GM19468 (cell line): ENCODE results near the gene LCOR.
"Not testable (repeated sequence)": the region's sequence is repeated elsewhere in the genome, so short reads cannot be mapped to it uniquely, and the experiment has no call there.

Experiments used
- ATAC-seq: cut with Tn5 transposase; IDR thresholded peaks from one replicate; pipeline ENCODE4 v1.9.1; 2021; ENCODE audit warnings: mild to moderate bottlenecking, moderate library complexity, moderate number of reproducible peaks; ENCODE audit not compliant: unreplicated experiment; ENCODE audit errors: extremely low read depth

LCOR gene

GRCh38 chr10:96835899-96836298 is 3.8 kb downstream of the LCOR start:
- no peak for ATAC-seq

GRCh38 chr10:96838529-96838928 is 6.4 kb downstream of the LCOR start:
- ATAC-seq: no peak

- ATAC-seq: no peak
Observed at GRCh38 chr10:96840841-96841518, 8.9 kb downstream of the LCOR start.

GRCh38 chr10:96842896-96843723 is 11.0 kb downstream of the LCOR start:
- ATAC-seq: no peak

- ATAC-seq: no peak
Observed at GRCh38 chr10:96843823-96844222, 11.7 kb downstream of the LCOR start.

GRCh38 chr10:96846395-96846794 is 14.3 kb downstream of the LCOR start:
- ATAC-seq: no peak

GRCh38 chr10:96846926-96847325 is 14.8 kb downstream of the LCOR start:
- no peak for ATAC-seq

- ATAC-seq: not testable (repeated sequence)
Observed at GRCh38 chr10:96847356-96847755, 15.3 kb downstream of the LCOR start.

GRCh38 chr10:96850113-96850512 is 18.0 kb downstream of the LCOR start:
- ATAC-seq: no peak

- ATAC-seq: no peak
Observed at GRCh38 chr10:96850825-96851224, 18.7 kb downstream of the LCOR start.

- ATAC-seq: no peak
Observed at GRCh38 chr10:96851281-96851680, 19.2 kb downstream of the LCOR start.

- ATAC-seq: no peak
Observed at GRCh38 chr10:96856317-96856716, 24.2 kb downstream of the LCOR start.

GRCh38 chr10:96857301-96858012 is 25.4 kb downstream of the LCOR start:
- ATAC-seq: no peak

GRCh38 chr10:96858038-96858705 is 26.1 kb downstream of the LCOR start:
- no peak for ATAC-seq

- no peak for ATAC-seq
Observed at GRCh38 chr10:96858706-96859050, 26.6 kb downstream of the LCOR start.

GRCh38 chr10:96860631-96861277 is 28.7 kb downstream of the LCOR start:
- ATAC-seq: no peak

GRCh38 chr10:96863922-96864543 is 31.9 kb downstream of the LCOR start:
- ATAC-seq: peak; percentile 42

GRCh38 chr10:96873086-96873485 is 41.0 kb downstream of the LCOR start:
- no peak for ATAC-seq

GRCh38 chr10:96873756-96874467 is 41.8 kb downstream of the LCOR start:
- no peak for ATAC-seq
